H1 (cell line): Measurements from ENCODE around the gene RFXAP. TPM values are rescaled to one million over a fixed set of nuclear protein-coding genes. Genes with fewer than 3 reads are reported as not detected.

Experiments
- polyA plus RNA-seq, 7 experiments: library from polyadenylated mRNA; depleted of rRNA in 3 of 7; stranded (reverse) in 5 of 7; unstranded in 2 of 7; fragments of >200 nt in 5 of 7; fragments of 200-250 nt in 2 of 7; gene quantifications; 1 replicate in 5 of 7; 2 replicates in 1 of 7; 4 replicates in 1 of 7; pipeline versions ENCODE4 v1.2.1 to v1.2.3, GENCODE V29; 2011 to 2013; ENCODE audit warnings: missing spikeins in 2 of 7, mixed read lengths in 2 of 7
- total RNA-seq: library from RNA; stranded (reverse); fragmentation: NEBNext Ultra II Directional; extraction: Animal tissue kit (Norgen Biotek cat#: 25700); gene quantifications from 2 replicates; pipeline ENCODE4 v1.2.1, GENCODE V29; 2021

The RFXAP gene
- total and polyA plus RNA-seq, 2 of the 8 experiments (the other 6 are each of a cell fraction or from before 2014, with no cell fraction given): 5.2 to 11.5 TPM

Other genes with a start within 250 kb of the RFXAP start
- gene SERTM1, start 145.2 kb upstream of the RFXAP start, total RNA-seq: 1.4 and 1.6 TPM in 2 replicates
- gene SERTM1, start 145.2 kb upstream of the RFXAP start, polyA plus RNA-seq (2011; rRNA removed): 0.48 and 0.49 TPM in 2 replicates
- gene SMAD9, start 101.0 kb downstream of the RFXAP start, total RNA-seq: 1.0 and 1.4 TPM in 2 replicates
- 0.39 and 0.45 TPM in 2 replicates for gene SMAD9, start 101.0 kb downstream of the RFXAP start, polyA plus RNA-seq (2011; rRNA removed)
- 24.3 and 24.6 TPM in 2 replicates for gene ALG5, start 180.1 kb downstream of the RFXAP start, total RNA-seq
- 7.3 and 15.0 TPM in 2 replicates for gene ALG5, start 180.1 kb downstream of the RFXAP start, polyA plus RNA-seq (2011; rRNA removed)
- gene EXOSC8, start 181.6 kb downstream of the RFXAP start, total RNA-seq: 86.1 and 87.6 TPM in 2 replicates
- 35.5 and 54.3 TPM in 2 replicates for gene EXOSC8, start 181.6 kb downstream of the RFXAP start, polyA plus RNA-seq (2011; rRNA removed)
- 64.5 and 75.1 TPM in 2 replicates for gene SUPT20H, start 240.5 kb downstream of the RFXAP start, total RNA-seq
- 36.0 and 69.2 TPM in 2 replicates for gene SUPT20H, start 240.5 kb downstream of the RFXAP start, polyA plus RNA-seq (2011; rRNA removed)